ENCODE data around the gene RFLNA.

Gene RFLNA

GRCh38 chr12:124294780-124295341, at the start of gene RFLNA:
Gene RFLNA, plus strand, starts transcription at chr12:124295093. Its CDS starts 337 bp downstream, at chr12:124295430.
- DNase-seq (ENCODE audit: low spot score) = no peak

DNA sequence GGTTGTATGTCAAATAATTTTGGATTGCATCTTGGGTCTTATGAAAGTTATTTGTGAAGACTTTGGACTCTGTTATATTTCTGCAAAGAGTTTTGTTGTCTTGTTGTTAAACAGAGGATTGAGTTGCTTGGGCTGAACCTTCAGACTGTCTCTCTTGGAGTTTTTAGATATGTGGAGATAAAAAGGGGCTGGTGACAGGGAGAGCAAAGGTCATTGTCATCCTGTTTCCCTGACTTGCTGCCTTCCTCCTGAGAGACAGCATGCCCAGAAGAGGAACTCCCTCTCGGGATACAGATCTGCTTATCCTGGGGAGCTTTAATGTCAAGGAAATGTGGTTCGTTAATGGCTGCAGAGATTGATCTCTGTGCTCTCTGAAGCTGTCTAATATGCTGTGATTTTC, 47.6 kb upstream of the RFLNA start:
- no peak for DNase-seq (ENCODE audit: low spot score)

DNA sequence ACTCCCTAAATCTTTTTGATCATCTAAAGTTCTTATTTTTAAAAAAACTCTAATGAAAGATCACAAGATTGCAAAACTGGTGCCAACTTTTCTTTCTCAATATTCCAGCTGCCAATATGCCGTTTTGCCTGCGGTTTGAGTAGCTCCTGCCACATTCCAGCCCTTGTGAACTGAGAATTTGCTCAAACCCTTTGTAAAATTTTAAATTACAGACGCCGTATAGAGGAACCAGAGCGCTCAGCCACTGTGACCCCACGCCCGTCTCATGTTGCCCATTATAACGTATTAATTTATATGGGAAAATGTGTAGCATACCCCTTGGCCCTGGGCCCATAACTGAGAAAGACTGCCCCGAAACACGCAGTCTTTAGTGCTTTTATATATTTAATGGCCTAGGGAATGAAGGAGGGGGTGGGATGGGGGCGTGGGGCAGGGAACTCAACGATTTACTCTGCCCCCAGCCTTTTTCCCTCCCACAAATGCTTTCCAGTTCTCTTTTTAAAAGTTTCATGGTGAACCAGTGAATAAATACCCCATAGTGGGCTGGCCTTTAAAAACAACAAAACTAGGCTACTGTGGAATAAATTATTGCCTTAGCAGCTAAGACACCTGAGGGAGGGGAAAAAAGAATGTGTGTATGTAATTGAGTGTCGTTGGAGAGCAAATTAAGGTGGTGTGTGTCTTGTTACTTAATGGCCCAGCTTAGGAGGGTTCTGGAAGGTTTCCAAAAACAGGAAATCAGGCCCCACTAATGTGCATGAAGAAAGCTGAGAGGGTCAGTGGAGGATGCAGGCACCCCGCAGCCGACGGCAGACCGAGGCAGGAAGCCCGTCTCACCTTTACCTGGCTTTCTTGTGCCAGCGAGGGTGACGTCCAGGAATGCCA, 45.7 kb upstream of the RFLNA start:
- DNase-seq (ENCODE audit: low spot score) = no peak

DNA sequence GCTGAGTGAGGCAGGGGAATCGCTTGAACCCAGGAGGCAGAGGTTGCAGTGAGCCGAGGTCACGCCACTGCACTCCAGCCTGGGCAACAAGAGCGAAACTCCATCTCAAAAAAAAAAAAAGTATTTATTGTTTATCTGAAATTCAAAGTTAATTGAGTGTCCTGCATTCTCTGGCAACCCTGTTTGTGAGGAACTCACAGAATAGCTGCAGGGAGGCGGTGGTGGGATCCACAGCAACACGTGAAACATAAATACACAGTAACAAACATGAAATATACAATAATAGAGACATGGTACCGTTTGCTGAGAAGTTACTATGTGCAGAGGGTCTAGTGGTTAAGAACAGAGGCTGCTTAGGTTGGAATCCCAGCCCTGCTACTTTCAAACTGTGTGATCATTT, 43.7 kb upstream of the RFLNA start:
- no peak for DNase-seq (ENCODE audit: low spot score)

DNA sequence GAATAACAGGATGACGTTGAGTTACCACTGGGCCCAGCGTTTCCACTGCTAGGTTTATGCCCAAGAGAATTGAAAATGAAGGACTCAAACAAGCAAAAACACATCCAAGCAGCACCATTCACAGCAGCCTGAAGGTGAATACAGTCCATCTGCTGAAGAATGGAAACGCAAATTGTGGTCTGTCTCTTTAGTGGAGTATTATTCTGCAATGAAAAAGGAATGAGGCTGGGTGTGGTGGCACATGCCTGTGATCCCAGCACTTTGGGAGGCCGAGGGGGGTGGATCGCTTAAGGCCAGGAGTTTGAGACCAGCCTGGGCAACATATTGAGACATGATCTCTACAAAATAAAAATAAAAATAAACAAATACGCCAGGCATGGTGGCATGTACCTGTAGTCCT, 41.9 kb upstream of the RFLNA start:
- DNase-seq (ENCODE audit: low spot score) = no peak

GRCh38 chr12:124254126-124254525, 40.8 kb upstream of the RFLNA start:
- no peak for DNase-seq (ENCODE audit: low spot score)

DNA sequence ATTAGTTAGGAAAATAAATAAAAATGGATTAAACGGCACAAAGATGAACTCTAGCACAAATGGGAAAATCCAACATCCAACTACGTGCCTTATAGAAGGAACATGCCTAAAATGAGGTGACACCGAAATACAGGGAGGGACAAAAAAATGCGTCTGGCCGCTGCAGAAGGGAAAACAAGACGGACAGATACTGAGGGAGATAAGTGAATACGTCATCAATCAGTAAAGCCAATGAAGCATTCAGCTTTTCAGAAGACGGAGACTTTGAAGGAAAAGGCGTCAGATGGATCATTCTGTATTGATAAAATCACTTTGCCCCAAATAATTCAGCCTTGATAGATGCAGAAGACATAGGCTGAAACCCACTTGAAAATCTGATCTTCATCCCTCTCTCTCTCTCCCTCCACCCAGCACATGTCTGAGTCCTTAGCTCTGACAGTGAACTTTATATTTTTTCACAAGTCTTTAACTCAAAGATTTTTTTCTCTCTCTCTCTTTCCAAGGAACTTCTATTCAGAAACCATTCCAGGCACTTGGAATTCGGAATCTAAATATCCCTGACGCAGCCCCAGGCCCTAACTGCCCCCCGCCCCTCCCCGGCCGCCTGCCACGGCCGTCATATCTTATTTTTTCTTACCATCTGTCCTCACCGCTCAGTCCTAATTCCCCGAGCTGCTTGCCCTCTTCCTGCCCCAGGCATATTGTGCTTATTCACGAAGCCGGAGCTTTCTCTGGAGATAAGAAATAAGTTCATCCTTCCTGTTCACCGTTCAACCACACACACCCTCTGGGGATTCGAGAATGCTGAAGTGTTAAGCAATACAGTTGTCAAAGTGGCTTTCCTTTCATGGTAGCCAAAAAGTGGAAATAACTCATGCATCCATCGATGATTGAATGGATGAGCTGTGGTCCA, 35.5 kb upstream of the RFLNA start:
- DNase-seq (ENCODE audit: low spot score) = peak; percentile 38

DNA sequence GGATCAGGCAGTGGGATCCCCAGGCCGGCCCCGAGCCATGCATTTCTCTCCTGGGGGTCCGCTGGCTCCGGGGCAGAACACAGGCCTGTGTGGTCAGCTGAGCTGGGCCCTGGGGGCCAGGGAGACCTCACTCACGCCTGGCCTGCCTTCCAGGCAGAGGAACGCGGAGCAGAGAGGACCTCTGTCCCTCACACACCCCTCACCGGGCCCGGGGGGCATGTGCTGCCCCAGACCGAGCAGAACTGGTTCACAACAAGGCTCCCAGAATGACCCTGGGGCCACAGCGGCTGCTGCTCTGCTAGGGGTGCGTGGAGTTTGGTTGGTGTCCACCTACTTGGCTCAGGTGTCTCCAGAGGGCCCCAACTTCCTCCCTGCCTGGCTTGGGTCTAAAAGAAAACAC, 33.0 kb upstream of the RFLNA start:
- DNase-seq (ENCODE audit: low spot score) = no peak

DNA sequence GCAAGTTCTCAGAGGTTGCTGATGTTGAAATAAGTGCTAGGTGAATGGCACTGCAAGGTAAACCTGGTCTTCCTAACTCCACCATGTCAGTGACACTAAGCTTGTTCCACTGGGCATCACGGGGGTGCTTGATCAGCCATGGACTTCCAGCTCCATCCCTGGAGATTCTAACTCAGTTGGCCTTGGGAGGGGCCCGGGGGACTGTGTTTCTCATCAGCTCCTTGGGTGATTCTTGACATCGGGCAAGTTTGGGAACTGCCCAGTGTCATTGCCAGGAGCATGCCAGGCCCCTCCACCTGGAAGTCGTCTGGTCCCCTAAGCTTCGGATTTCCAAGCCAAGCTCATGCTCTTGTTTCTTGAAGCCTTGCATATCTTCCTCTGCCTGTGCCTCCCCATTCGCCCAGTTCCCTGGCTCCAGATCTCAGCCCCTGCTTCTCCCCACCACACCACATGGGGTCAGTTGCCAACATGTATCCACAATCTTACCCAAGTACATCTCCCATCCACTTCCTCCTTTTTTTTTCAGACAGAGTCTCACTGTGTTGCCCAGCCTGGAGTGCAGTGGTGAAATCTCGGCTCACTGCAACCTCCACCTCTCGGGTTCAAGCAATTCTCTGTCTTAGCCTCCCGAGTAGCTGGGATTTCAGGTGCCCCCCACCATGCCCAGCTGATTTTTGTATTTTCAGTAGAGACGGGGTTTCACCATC, 30.7 kb upstream of the RFLNA start:
- no peak for DNase-seq (ENCODE audit: low spot score)

DNA sequence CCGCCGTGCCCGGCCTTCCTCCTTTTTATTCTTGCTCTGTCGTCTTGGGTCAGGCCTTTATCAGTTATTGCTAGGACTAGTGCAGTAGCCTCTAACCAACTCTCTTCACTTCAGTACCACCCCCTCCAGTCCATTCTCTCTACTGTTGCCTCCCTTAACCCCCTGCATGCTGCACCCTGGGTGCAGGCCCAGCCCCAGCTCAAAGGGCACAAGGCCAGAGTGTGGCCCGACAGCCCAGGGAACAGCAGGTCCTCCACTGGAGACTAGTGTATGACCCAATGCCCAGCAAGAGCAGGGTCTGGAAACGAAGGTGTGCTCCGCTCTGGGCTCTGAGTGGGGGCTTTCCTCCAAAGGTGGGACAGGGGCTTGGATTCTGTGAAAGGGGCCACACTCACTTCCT, 30.0 kb upstream of the RFLNA start:
- DNase-seq (ENCODE audit: low spot score) = no peak

GRCh38 chr12:124267205-124267778, 27.6 kb upstream of the RFLNA start:
- DNase-seq (ENCODE audit: low spot score) = no peak

DNA sequence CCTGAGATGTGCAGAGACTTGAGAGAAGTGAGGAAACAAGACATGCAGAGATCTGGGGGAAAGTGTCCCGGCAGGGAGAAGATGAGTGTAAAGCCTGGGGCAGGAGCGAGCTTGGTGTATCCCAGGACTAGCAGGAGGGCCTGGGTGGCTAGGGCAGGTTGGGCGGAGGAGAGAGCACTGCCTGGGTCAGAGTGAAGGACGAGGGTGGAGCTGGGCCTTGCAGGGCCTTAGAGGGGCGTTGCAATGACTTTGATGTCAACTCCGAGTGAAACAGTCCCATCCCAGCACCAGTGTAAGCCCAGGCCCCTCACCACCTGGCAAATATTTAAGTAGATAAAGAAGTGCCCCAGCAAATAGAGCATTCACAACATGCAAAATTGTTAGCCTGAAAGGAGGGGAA, 24.2 kb upstream of the RFLNA start:
- DNase-seq (ENCODE audit: low spot score) = no peak

- DNase-seq (ENCODE audit: low spot score) = peak; percentile 22
Measured at GRCh38 chr12:124273630-124274029, 21.3 kb upstream of the RFLNA start.

DNA sequence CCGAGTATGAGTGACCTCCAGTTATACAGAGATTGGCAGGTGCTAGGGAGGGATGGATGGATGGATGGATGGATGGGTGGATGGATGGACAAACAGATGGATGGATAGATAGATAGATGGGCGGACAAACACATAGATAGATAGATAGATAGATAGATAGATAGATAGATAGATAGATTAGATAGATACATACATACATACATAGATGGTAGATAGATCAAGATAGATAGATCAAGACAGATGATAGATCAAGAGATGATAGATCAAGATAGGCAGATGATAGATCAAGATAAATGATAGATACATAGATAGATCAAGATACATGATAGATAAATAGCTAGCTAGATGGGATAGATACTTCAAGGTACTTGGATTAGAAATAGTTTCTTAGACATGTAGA, 18.6 kb upstream of the RFLNA start:
- no peak for DNase-seq (ENCODE audit: low spot score)

DNA sequence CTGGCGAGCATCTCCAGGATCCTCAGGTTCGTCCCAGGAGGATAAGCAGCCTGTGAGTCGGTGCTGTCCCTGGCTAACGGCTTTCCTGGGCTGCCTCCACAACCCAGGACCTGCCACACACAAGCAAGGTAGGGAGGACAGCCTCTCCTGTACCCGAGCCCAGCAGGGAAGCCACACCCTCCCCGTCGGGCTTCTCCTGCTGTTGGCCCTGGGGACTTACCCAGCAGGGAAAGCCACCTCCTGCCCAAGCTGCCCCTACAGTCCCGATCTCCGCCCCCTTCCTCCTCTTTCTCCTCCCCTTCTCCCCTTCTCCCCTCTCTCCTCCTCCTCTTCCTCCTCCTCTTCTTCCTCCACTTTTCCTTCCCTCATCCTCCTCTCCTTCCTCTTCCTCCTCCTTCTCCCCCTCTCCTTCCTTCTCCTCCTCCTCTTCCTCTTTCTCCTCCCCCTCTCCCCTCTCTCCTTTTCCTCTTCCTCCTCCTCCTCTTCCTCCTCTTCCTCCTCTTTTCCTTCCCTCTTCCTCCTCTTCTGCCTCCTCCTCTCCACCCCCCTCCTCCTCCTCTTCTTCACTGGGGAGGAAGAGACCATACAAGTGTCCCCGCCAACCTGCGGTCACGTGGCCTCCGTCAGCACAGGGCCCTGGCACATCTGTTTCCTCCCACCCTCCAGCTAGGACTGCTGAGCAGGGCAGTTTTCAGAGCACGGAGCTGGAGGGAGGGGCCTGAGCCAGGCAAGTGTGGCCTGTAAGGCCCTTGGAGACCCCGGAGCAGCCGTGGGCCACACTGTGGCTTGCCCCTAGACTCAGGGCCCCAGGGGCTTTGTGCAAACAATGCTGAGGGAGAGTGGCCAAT, 17.3 kb upstream of the RFLNA start:
- no peak for DNase-seq (ENCODE audit: low spot score)

DNA sequence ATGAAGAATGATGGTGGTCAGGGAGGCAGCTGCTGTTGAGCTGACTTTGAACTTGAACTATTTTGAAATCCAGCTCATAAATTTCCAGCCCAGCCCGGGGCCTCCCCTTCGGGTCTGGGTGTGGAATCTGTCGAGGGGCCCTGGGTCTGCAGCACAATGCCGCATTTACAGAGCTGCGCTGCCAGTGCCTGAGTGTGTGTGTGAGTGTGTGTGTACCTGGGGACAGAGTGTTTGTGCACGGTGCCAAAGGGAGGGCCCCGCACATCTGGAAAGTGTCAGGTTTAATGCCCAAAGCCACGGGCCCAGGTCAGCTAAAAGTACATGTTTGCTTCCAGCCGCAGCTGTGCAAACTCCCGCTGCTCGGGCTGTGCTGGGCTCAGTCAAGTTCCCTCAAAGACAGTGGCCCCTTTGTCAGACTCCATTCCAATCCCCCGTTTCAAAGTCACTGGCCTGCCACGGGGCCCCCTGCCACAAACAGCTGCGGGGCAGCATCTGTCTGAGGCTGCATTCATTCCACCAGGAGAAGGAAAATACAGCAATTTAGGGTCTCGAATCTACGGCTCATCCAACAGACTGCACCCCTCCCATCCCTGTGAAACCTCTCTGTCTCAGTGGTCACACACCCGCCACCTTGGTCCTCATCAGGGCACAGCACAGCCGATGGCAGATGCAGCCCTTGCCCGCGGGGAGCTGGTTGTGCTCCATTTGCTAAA, 16.3 kb upstream of the RFLNA start:
- DNase-seq (ENCODE audit: low spot score) = peak; percentile 28

- DNase-seq (ENCODE audit: low spot score) = no peak
Measured at GRCh38 chr12:124279315-124279714, 15.6 kb upstream of the RFLNA start.

GRCh38 chr12:124279846-124280360, 15.0 kb upstream of the RFLNA start:
- DNase-seq (ENCODE audit: low spot score) = no peak

DNA sequence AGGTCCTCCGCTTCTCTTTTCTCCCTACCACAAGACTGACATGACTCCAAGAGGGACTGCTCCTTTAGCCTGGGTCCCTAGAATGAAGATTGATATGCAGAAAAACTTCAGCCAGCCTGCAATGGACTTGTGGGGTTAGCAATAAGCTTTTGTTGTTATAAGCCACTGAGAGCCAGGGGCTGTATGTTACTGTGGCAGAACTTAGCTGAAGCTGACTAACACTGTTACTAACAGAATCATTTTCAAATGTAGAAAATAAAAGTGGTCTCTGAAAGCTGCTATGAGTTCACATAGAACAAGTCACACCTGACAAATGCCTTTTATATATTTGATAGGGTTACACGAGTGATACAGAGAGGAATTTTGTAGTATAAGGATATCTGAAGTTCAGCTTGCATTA, 13.6 kb upstream of the RFLNA start:
- no peak for DNase-seq (ENCODE audit: low spot score)

- peak; percentile 42 for DNase-seq (ENCODE audit: low spot score)
Measured at GRCh38 chr12:124282287-124282686, 12.6 kb upstream of the RFLNA start.

Data from COLO829 (cell line).